Small intestine (tissue), 7 donors: ENCODE data around the gene SCYGR6. TPM values are rescaled to one million over a fixed set of nuclear protein-coding genes. Genes with fewer than 3 reads are reported as not detected.
"Not testable (repeated sequence)": the region's sequence is repeated elsewhere in the genome, so short reads cannot be mapped to it uniquely, and the experiment has no call there.

Experiments
- DNase-seq, 2 donors: peaks; one replicate each; pipeline versions ENCODE4 v3.0.0 to v3.0.0-alpha.2; 2013
- FAIRE-seq: peaks from 2 replicates; lab custom pipeline; 2012; peaks lifted over from hg19 to GRCh38; lab: Jason Lieb, UNC
- H3K27ac ChIP-seq, 3 donors: one replicate each; pipeline ENCODE4 v1.5.1; 2013; ENCODE audit warnings: low read length in 2 of 3, mild to moderate bottlenecking in 2 of 3, control low read depth in 1 of 3, inconsistent platforms in 1 of 3, low read depth in 1 of 3, moderate library complexity in 1 of 3
- H3K27me3 ChIP-seq, 3 donors: one replicate each; pipeline ENCODE4 v1.6.1; 2013; ENCODE audit warnings: low read length in 3 of 3, inconsistent platforms in 1 of 3; ENCODE audit not compliant: control insufficient read depth in 3 of 3, insufficient read depth in 3 of 3
- H3K36me3 ChIP-seq, 3 donors: one replicate each; pipeline ENCODE4 v1.6.1; 2013; ENCODE audit warnings: low read length in 3 of 3, inconsistent platforms in 1 of 3, low read depth in 1 of 3, mild to moderate bottlenecking in 1 of 3, moderate library complexity in 1 of 3; ENCODE audit not compliant: control insufficient read depth in 3 of 3, insufficient read depth in 2 of 3
- H3K4me1 ChIP-seq, 3 donors: one replicate each; pipeline ENCODE4 v1.6.1; 2013; ENCODE audit warnings: low read length in 2 of 3, inconsistent platforms in 1 of 3, low read depth in 1 of 3, mild to moderate bottlenecking in 1 of 3, moderate library complexity in 1 of 3; ENCODE audit not compliant: control insufficient read depth in 3 of 3, insufficient read depth in 2 of 3
- H3K4me3 ChIP-seq, 3 donors: one replicate each; pipeline ENCODE4 v1.5.1; 2013; ENCODE audit warnings: low read length in 3 of 3, control low read depth in 1 of 3, inconsistent platforms in 1 of 3, low read depth in 1 of 3, mild to moderate bottlenecking in 1 of 3, moderate library complexity in 1 of 3
- H3K9me3 ChIP-seq, 2 donors: one replicate each; pipeline ENCODE4 v1.6.1; 2013; ENCODE audit warnings: low read depth in 1 of 2, low read length in 1 of 2; ENCODE audit not compliant: control insufficient read depth in 2 of 2, insufficient read depth in 1 of 2
- WGBS, 3 donors: extraction: QIAGEN DNeasy Blood & Tissue Kit; methylation state at CpG; one replicate each; pipeline ENCODE4 v1.1.7; 2013; 5-methylcytosine and 5-hydroxymethylcytosine counted together
- polyA plus RNA-seq, 4 donors: library from polyadenylated mRNA; stranded (reverse) in 3 of 4; unstranded in 1 of 4; fragments of 200-250 nt in 3 of 4; fragments of 120-200 nt in 1 of 4; gene quantifications; one replicate each; pipeline versions ENCODE4 v1.2.1 to v1.2.3, GENCODE V29; 2013
- donor health status: healthy with polysubstance abuse.
- donor health status: control.
- donor health status: control.
- donor health status: Bipolar disorder and iron deficiency.
- donor health status: healthy.

SCYGR6 gene
- polyA plus RNA-seq, 4 donors = not detected

- Histone ChIP-seq H3K4me1 (peaks cover 0 to 40% (median 0%) of the 10 kb centered on the region in 3 donors), H3K27ac (peak overlapping the region in 1 of 3 donors; percentile 60)
- not testable (repeated sequence) for H3K4me3 ChIP-seq, FAIRE-seq, DNase-seq, H3K9me3 ChIP-seq, H3K27me3 ChIP-seq, H3K36me3 ChIP-seq
- 55 to 70% (median 61%) methylated on average over 7 of the region's 7 CpGs for WGBS, 3 donors
These were observed 1.7 kb downstream of the SCYGR6 start for GRCh38 chr2:227722821-227723220.

GRCh38 chr2:227720680-227721079, 3.9 kb downstream of the SCYGR6 start:
- H3K4me3 ChIP-seq = no peak overlapping the region
- no peaks in the 10 kb centered on the region for H3K27me3 ChIP-seq
- H3K27ac ChIP-seq = no peak overlapping the region
- H3K36me3 ChIP-seq = no peaks in the 10 kb centered on the region
- peaks cover 0 to 40% (median 0%) of the 10 kb centered on the region in 3 donors for H3K4me1 ChIP-seq
- no peak for DNase-seq
- WGBS, 3 donors = 88 to 91% (median 89%) methylated on average over 4 of the region's 4 CpGs
- no peak for FAIRE-seq
- no peaks in the 10 kb centered on the region for H3K9me3 ChIP-seq

- Histone ChIP-seq H3K27me3 (no peaks in the 10 kb centered on the region), H3K9me3 (no peaks in the 10 kb centered on the region), H3K4me3 (no peak overlapping the region), H3K36me3 (no peaks in the 10 kb centered on the region), H3K4me1 (peaks cover 0 to 40% (median 0%) of the 10 kb centered on the region in 3 donors), H3K27ac (peak overlapping the region in 1 of 3 donors; percentile 49)
- peak in 1 of 2 donors; percentile 66 for DNase-seq
- no peak for FAIRE-seq
- WGBS, 3 donors = 88 to 91% (median 91%) methylated on average over 4 of the region's 4 CpGs
These were observed 4.9 kb downstream of the SCYGR6 start for GRCh38 chr2:227719641-227720040.

- peaks cover 0 to 2% (median 0%) of the 10 kb centered on the region in 3 donors for H3K36me3 ChIP-seq
- no peak for FAIRE-seq
- H3K4me3 ChIP-seq = peak within 1 kb of the TSS; percentile 36 to 68 (median 64)
- WGBS, 3 donors = 2 to 10% (median 6%) methylated on average over 34 to 35 of the region's 35 CpGs
- peaks cover 0 to 39% (median under 1%) of the 10 kb centered on the region in 3 donors for H3K4me1 ChIP-seq
- no peaks in the 10 kb centered on the region for H3K27me3 ChIP-seq
- H3K9me3 ChIP-seq = no peaks in the 10 kb centered on the region
- H3K27ac ChIP-seq = peak within 1 kb of the TSS; percentile 22 to 87 (median 79)
- peak; percentile 90 to 96 for DNase-seq
These were observed 6.6 kb downstream of the SCYGR6 start, which contains the start of gene SLC19A3 for GRCh38 chr2:227717687-227718567. Gene SLC19A3 (minus strand): TSS chr2:227718028. CDS start chr2:227702318, 15,710 bp downstream.

GRCh38 chr2:227716501-227716900, 8.1 kb downstream of the SCYGR6 start:
- 77 to 80% (median 78%) methylated on average over 2 of the region's 2 CpGs for WGBS, 3 donors
- no peak for FAIRE-seq
- peak in 1 of 2 donors; percentile 48 for DNase-seq
- Histone ChIP-seq H3K27me3 (no peaks in the 10 kb centered on the region), H3K4me1 (peaks cover 0 to 27% (median 3%) of the 10 kb centered on the region in 3 donors), H3K36me3 (peaks cover 0 to 7% (median 0%) of the 10 kb centered on the region in 3 donors), H3K9me3 (no peaks in the 10 kb centered on the region), H3K4me3 (peak overlapping the region in 2 of 3 donors; percentile 39 to 64), H3K27ac (peak overlapping the region in 1 of 3 donors; percentile 87)

GRCh38 chr2:227713291-227713690, 11.3 kb downstream of the SCYGR6 start:
- Histone ChIP-seq H3K4me3 (no peak overlapping the region), H3K27me3 (no peaks in the 10 kb centered on the region), H3K36me3 (peaks cover 0 to 24% (median 0%) of the 10 kb centered on the region in 3 donors), H3K27ac (peak overlapping the region in 2 of 3 donors; percentile 68 to 87), H3K4me1 (peaks cover 0 to 14% (median 3%) of the 10 kb centered on the region in 3 donors), H3K9me3 (peaks cover 0 to 6% of the 10 kb centered on the region in 2 donors)
- FAIRE-seq (no peak), DNase-seq (peak; percentile 74 to 84)
- 42 to 79% (median 74%) methylated on average over 1 of the region's 1 CpG for WGBS, 3 donors

GRCh38 chr2:227710986-227711385, 13.6 kb downstream of the SCYGR6 start:
- FAIRE-seq = no peak
- Histone ChIP-seq H3K27ac (no peak overlapping the region), H3K9me3 (peaks cover 0 to 6% of the 10 kb centered on the region in 2 donors), H3K4me3 (no peak overlapping the region), H3K36me3 (peaks cover 0 to 38% (median 0%) of the 10 kb centered on the region in 3 donors), H3K4me1 (peaks cover 0 to 26% (median 7%) of the 10 kb centered on the region in 3 donors), H3K27me3 (no peaks in the 10 kb centered on the region)
- DNase-seq = no peak
- WGBS, 3 donors = 86 to 93% (median 93%) methylated on average over 7 of the region's 7 CpGs

- H3K4me3 ChIP-seq = no peak overlapping the region
- peaks cover 0 to 58% (median 0%) of the 10 kb centered on the region in 3 donors for H3K36me3 ChIP-seq
- H3K4me1 ChIP-seq = peaks cover 4 to 40% (median 10%) of the 10 kb centered on the region in 3 donors
- no peak for FAIRE-seq
- no peaks in the 10 kb centered on the region for H3K27me3 ChIP-seq
- no peak for DNase-seq
- WGBS, 3 donors = 83 to 88% (median 83%) methylated on average over 6 of the region's 6 CpGs
- H3K27ac ChIP-seq = peak overlapping the region in 1 of 3 donors; percentile 85
- peaks cover 0 to 6% of the 10 kb centered on the region in 2 donors for H3K9me3 ChIP-seq
These were observed 17.2 kb downstream of the SCYGR6 start for GRCh38 chr2:227707390-227707789.
